Caco-2 (cell line): ENCODE measurements around the gene SENP7. TPM values are rescaled to one million over a fixed set of nuclear protein-coding genes. Genes with fewer than 3 reads are reported as not detected.
"Not testable (repeated sequence)": the region's sequence is repeated elsewhere in the genome, so short reads cannot be mapped to it uniquely, and the experiment has no call there.

Experiments
- BruUV-seq: library from RNA; stranded (reverse); fragments of 400-500 nt; replicated peaks from 2 replicates; lab custom pipeline; 2021; lab: Mats Ljungman, UMichigan
- CTCF ChIA-PET: fragments of 300-600 bp; sonication (Branson Sonifier 250); formaldehyde crosslinking; loops from one replicate; lab custom pipeline; 2022; ENCODE audit warnings: antibody characterized with exemption; lab: Charles Lee
- POLR2A ChIA-PET: fragments of 300-600 bp; sonication (Branson Sonifier 250); formaldehyde crosslinking; loops from one replicate; lab custom pipeline; 2022; ENCODE audit warnings: antibody characterized with exemption; lab: Charles Lee
- DNase-seq, 2 experiments: peaks; one replicate each; pipeline versions ENCODE4 v3.0.0 to v3.0.0-alpha.2; 2020 to 2022
- H3K27me3 ChIP-seq: replicated peaks from 2 replicates; pipeline ENCODE4 v1.6.0; 2011; ENCODE audit warnings: low read length; ENCODE audit not compliant: control insufficient read depth, insufficient read depth
- H3K36me3 ChIP-seq: 2 replicates; pipeline ENCODE4 v1.5.1; 2011; ENCODE audit warnings: low read length; ENCODE audit not compliant: control insufficient read depth, insufficient read depth
- H3K4me1 ChIP-seq: fragments of 250-450 bp; sonication (Bioruptor Pico); 2 replicates; pipeline ENCODE4 v1.5.1; 2020; ENCODE audit warnings: mild to moderate bottlenecking
- H3K4me3 ChIP-seq: 2 replicates; pipeline ENCODE4 v1.5.1; 2011; ENCODE audit warnings: low read depth, mild to moderate bottlenecking, control low read depth, low read length
- H3K9me3 ChIP-seq: fragments of 250-450 bp; sonication (Bioruptor Pico); 2 replicates; pipeline ENCODE4 v1.5.1; 2020; ENCODE audit warnings: mild to moderate bottlenecking, moderate library complexity
- H3K27ac Mint-ChIP-seq: one replicate; pipeline ENCODE4 v1.8.0; 2022; ENCODE audit warnings: mixed read lengths; ENCODE audit not compliant: unreplicated experiment
- H3K27me3 Mint-ChIP-seq: one replicate; pipeline ENCODE4 v1.8.0; 2022; ENCODE audit warnings: mixed read lengths; ENCODE audit not compliant: insufficient read depth, unreplicated experiment
- H3K36me3 Mint-ChIP-seq: one replicate; pipeline ENCODE4 v1.8.0; 2022; ENCODE audit warnings: mild to moderate bottlenecking, mixed read lengths; ENCODE audit not compliant: insufficient read depth, unreplicated experiment
- H3K4me1 Mint-ChIP-seq: one replicate; pipeline ENCODE4 v1.8.0; 2022; ENCODE audit warnings: low read depth, mixed read lengths; ENCODE audit not compliant: unreplicated experiment
- H3K4me3 Mint-ChIP-seq: one replicate; pipeline ENCODE4 v1.8.0; 2022; ENCODE audit warnings: mild to moderate bottlenecking, moderate library complexity, mixed read lengths; ENCODE audit not compliant: unreplicated experiment
- H3K9me3 Mint-ChIP-seq: one replicate; pipeline ENCODE4 v1.8.0; 2022; ENCODE audit warnings: mixed read lengths; ENCODE audit not compliant: unreplicated experiment
- intact Hi-C: fragments of 100-400 bp; cut with micrococcal nuclease; formaldehyde crosslinking; loops from one replicate; pipeline ENCODE4 v1.10.0; 2022; ENCODE audit not compliant: unreplicated experiment
- total RNA-seq: library from RNA; stranded (reverse); gene quantifications from 2 replicates; pipeline ENCODE4 v1.2.3, GENCODE V29; 2022
- TF ChIP-seq, protein P1 (sequence below), 2 experiments: fragments of 200-600 bp in 1 of 2; IDR thresholded peaks; 1 replicate in 1 of 2; 2 replicates in 1 of 2; pipeline versions ENCODE4 v1.5.1 to v1.8.0; 2011 to 2022; ENCODE audit warnings: antibody characterized with exemption in 1 of 2, control low read depth in 1 of 2, inconsistent platforms in 1 of 2, low read depth in 1 of 2, low read length in 1 of 2, mild to moderate bottlenecking in 1 of 2, moderate library complexity in 1 of 2; ENCODE audit not compliant: insufficient read depth in 1 of 2, severe bottlenecking in 1 of 2, unreplicated experiment in 1 of 2

SENP7 gene
- total RNA-seq, 1 experiment from 2014 or later, result 8.5 TPM

DNA sequence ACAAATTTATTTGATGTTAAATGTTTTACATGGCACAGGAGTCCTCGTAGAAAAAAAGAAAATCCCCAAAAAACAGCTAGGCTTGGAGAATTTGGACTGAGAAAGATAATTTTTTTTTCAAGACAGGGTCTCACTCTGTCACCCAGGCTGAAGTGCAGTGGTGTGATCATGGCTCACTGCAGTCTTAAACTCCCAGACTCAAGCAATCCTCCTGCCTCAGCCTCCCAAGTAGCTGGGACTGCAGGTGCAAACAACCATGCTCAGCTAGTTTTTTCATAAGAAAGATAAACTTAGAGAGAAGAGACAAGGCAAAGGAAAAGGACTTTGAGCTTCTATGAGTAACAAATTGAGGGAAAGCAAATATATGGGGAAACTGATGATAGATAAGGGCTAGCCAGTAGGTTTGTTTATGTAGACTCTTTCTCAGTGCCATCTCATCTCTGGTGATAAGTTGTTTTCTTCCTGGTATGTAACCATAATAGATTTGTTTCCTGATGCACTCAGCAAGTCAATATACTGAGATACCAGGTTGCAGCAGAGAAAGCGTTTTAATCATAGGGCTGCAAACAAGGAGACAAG, 35.6 kb upstream of the SENP7 start:
- peaks cover 3% of the 10 kb centered on the region; the same call in 1 of the 2 replicates for H3K9me3 ChIP-seq
- H3K36me3 ChIP-seq, result no peaks in the 10 kb centered on the region
- H3K27ac Mint-ChIP-seq, result peak overlapping the region; percentile 24
- H3K4me3 Mint-ChIP-seq, result no peak overlapping the region
- H3K27me3 Mint-ChIP-seq, result no peaks in the 10 kb centered on the region
- H3K4me1 Mint-ChIP-seq, result peaks cover 15% of the 10 kb centered on the region
- DNase-seq, result peak in 1 of 2 experiments; percentile 31
- no TSS peak for BruUV-seq
- no peaks in the 10 kb centered on the region for H3K36me3 Mint-ChIP-seq
- TF ChIP-seq, protein P1, sequence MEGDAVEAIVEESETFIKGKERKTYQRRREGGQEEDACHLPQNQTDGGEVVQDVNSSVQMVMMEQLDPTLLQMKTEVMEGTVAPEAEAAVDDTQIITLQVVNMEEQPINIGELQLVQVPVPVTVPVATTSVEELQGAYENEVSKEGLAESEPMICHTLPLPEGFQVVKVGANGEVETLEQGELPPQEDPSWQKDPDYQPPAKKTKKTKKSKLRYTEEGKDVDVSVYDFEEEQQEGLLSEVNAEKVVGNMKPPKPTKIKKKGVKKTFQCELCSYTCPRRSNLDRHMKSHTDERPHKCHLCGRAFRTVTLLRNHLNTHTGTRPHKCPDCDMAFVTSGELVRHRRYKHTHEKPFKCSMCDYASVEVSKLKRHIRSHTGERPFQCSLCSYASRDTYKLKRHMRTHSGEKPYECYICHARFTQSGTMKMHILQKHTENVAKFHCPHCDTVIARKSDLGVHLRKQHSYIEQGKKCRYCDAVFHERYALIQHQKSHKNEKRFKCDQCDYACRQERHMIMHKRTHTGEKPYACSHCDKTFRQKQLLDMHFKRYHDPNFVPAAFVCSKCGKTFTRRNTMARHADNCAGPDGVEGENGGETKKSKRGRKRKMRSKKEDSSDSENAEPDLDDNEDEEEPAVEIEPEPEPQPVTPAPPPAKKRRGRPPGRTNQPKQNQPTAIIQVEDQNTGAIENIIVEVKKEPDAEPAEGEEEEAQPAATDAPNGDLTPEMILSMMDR (IDR thresholded peaks at IDR 0.05; ENCODE audit: insufficient read depth in 1 of 2, low read depth in 1 of 2, low read length in 1 of 2, severe bottlenecking in 1 of 2, unreplicated experiment in 1 of 2), result no peak
- no peak overlapping the region for H3K4me3 ChIP-seq
- H3K9me3 Mint-ChIP-seq, result no peaks in the 10 kb centered on the region
- ChIA-PET POLR2A (interaction anchor here (0.6 to 1.6 kb wide), 2 partner anchors 13 to 25 kb away, joined by 4 to 14 read pairs; partner anchors contain the start of gene PCNP), CTCF (no interaction called here)
- H3K4me1 ChIP-seq, result peaks cover 12% of the 10 kb centered on the region
- H3K27me3 ChIP-seq, result no peaks in the 10 kb centered on the region
- intact Hi-C loops, result loop anchor here (1.0 to 10.0 kb wide), 4 partner anchors 13 to 164 kb away; partner anchors contain the start of genes SENP7 and TRMT10C

DNA sequence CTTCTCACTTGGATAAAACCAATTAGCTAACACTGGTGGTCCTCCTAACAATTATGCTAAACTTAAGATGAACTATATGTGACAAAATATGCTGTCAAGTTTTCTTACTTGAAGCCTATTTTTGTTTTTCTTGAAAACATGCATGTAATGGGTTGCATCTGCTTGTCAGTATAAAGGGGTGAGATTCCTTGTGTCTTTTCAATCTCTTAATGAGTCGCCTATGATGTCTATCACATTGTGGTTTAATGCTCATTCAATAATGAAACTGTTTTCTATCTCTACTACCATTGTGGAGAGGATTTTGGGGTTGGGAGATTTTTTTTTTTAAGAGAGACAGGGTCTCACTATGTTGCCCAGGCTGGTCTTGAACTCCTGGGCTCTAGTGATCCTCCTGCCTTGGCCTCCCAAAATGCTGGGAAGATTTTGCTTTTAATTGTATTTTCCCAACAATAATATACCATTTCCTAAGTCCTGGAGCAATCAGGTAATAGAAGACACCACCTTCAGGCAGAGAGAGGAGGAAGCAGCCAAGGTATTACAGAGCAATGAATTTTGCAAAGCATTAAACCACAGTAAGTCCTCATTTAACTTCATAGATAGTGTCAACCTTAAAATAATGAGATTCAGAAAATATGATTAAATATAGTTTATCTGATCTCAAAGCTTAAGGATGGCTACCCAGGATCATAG, 31.3 kb upstream of the SENP7 start:
- Histone ChIP-seq H3K36me3 (no peaks in the 10 kb centered on the region), H3K4me3 (no peak overlapping the region), H3K4me1 (peaks cover 12% of the 10 kb centered on the region), H3K9me3 (peaks cover 3% of the 10 kb centered on the region; the same call in 1 of the 2 replicates), H3K27me3 (no peaks in the 10 kb centered on the region)
- TF ChIP-seq, protein P1 (IDR thresholded peaks at IDR 0.05; ENCODE audit: insufficient read depth in 1 of 2, low read depth in 1 of 2, low read length in 1 of 2, severe bottlenecking in 1 of 2, unreplicated experiment in 1 of 2), result peak in 1 of 2 experiments; percentile 4
- Mint-ChIP-seq H3K27ac (no peak overlapping the region), H3K36me3 (no peaks in the 10 kb centered on the region), H3K4me1 (peaks cover 15% of the 10 kb centered on the region), H3K9me3 (no peaks in the 10 kb centered on the region), H3K27me3 (no peaks in the 10 kb centered on the region), H3K4me3 (no peak overlapping the region)
- ChIA-PET CTCF (no interaction called here), POLR2A (no interaction called here)
- no TSS peak for BruUV-seq
- DNase-seq, result no peak
- intact Hi-C loops, result loop anchor here (10.0 kb wide), 1 partner anchor 160 kb away; no protein-coding TSS in a partner anchor

DNA sequence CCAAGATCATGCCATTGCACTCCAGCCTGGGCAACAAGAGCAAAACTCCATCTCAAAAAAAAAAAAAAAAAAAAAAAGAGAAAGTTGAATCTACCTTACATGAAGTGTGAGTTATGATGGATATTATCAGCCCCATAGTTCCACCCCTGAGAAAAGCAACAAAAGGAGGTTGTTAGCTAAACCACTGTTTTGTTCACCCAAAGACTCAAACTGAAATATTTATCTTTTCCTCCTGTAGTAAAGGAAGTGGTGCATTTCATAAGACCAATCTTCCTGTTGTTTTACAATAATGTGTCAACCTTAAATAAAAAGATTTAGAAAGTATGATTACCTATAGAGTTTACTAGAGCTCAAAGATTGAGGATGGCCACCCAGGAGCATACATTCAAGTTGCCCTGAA, 29.9 kb upstream of the SENP7 start:
- H3K9me3 Mint-ChIP-seq, result no peaks in the 10 kb centered on the region
- peaks cover 2% of the 10 kb centered on the region for H3K4me1 Mint-ChIP-seq
- Histone ChIP-seq H3K9me3 (peaks cover 3% of the 10 kb centered on the region; the same call in 1 of the 2 replicates), H3K36me3 (no peaks in the 10 kb centered on the region), H3K4me1 (peaks cover 3% of the 10 kb centered on the region), H3K4me3 (no peak overlapping the region), H3K27me3 (no peaks in the 10 kb centered on the region)
- POLR2A ChIA-PET, result interaction anchor here (0.6 kb wide), 1 partner anchor 133 kb away, joined by 3 read pairs; no protein-coding TSS in a partner anchor
- no peak for DNase-seq
- H3K4me3 Mint-ChIP-seq, result no peak overlapping the region
- H3K27ac Mint-ChIP-seq, result no peak overlapping the region
- TF ChIP-seq, protein P1 (IDR thresholded peaks at IDR 0.05; ENCODE audit: insufficient read depth in 1 of 2, low read depth in 1 of 2, low read length in 1 of 2, severe bottlenecking in 1 of 2, unreplicated experiment in 1 of 2), result no peak
- peaks cover 3% of the 10 kb centered on the region for H3K27me3 Mint-ChIP-seq
- no peaks in the 10 kb centered on the region for H3K36me3 Mint-ChIP-seq
- CTCF ChIA-PET, result no interaction called here
- intact Hi-C loops, result loop anchor here (10.0 kb wide), 1 partner anchor 158 kb away; no protein-coding TSS in a partner anchor
- no TSS peak for BruUV-seq

DNA sequence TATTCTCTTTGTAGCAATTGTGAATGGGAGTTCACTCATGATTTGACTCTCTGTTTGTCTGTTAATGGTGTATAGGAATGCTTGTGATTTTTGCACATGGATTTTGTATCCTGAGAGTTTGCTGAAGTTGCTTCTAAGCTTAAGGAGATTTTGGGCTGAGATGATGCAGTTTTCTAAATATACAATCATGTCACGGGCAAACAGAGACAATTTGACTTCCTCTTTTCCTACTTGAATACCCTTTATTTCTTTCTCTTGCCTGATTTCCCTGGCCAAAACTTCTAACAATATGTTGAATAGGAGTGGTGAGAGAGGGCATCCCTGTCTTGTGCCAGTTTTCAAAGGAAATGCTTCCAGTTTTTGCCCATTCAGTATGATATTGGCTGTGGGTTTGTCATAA, 23.9 kb upstream of the SENP7 start:
- H3K9me3 Mint-ChIP-seq, H3K36me3 ChIP-seq, H3K36me3 Mint-ChIP-seq, DNase-seq, H3K4me3 ChIP-seq, H3K27me3 Mint-ChIP-seq, H3K9me3 ChIP-seq, H3K27me3 ChIP-seq, intact Hi-C loops, CTCF ChIA-PET, H3K4me3 Mint-ChIP-seq, BruUV-seq, POLR2A ChIA-PET, H3K27ac Mint-ChIP-seq: not testable (repeated sequence)
- peaks cover 15% of the 10 kb centered on the region for H3K4me1 Mint-ChIP-seq
- H3K4me1 ChIP-seq, result peaks cover 12% of the 10 kb centered on the region
